Suppressor macrophage treated with lipopolysaccharide for 1 hour (primary cell): ENCODE results near the gene UCK1.

Experiments
- DNase-seq, 3 donors: peaks; one replicate each; pipeline ENCODE4 v3.0.0-alpha.2; 2020 to 2022

Gene UCK1

DNA sequence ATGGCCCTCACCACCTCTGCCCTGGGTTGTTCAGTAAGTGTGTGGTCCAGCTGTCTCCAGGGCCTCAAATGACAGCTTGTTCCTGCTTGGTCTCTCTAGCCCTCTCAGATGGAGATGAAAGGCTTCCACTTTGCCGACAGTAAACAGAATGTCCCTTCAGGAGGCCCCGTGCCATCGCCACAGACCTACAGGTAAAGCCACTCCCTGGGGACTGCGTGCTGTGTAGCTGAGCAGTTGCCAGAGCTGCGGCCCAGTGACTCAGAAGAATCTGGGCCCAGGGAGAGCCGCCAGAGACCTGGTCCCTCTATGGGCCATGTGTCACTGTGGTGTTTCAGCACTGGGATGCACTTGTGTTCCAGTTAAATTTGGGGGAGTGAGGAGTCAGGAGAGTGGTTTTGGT, 39.0 kb downstream of the UCK1 start:
- no peak for DNase-seq

DNA sequence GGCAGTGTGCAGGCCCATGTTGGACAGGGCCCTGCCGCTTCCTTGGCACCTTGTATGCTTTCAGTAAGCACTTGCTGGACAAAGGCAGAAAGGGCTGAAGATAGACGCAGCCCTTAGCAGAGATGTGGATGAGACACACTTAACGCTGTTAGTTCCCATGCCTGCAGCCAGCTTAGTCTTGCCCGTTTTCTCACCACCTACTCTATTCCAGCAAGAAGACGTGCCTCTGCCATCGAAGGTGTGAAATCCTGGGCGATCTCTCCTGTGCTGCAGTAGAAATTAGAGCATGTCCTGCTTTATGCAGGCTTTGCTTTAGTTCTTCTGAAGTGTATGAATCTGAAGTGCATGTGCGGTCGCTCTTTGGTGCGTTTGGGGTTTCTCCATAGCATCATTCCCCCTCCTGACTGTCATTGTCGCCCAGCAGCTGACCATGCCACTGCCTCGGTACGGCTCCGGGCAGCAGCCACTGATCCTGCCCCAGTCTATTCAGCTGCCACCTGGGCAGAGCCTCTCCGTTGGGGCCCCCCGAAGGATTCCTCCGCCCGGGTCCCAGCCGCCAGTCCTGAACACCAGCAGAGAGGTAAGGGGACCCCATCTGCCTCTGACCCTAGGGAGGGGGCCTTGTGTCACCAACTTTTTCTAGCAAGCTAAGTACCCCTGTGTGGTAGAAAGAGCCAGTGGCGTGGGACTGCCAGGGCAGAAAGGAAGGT, 39.9 kb downstream of the UCK1 start:
- DNase-seq = no peak

GRCh38 chr9:131490514-131490913, 40.5 kb downstream of the UCK1 start:
- DNase-seq = no peak

- no peak for DNase-seq
Observed at GRCh38 chr9:131487621-131488031, 43.4 kb downstream of the UCK1 start.

DNA sequence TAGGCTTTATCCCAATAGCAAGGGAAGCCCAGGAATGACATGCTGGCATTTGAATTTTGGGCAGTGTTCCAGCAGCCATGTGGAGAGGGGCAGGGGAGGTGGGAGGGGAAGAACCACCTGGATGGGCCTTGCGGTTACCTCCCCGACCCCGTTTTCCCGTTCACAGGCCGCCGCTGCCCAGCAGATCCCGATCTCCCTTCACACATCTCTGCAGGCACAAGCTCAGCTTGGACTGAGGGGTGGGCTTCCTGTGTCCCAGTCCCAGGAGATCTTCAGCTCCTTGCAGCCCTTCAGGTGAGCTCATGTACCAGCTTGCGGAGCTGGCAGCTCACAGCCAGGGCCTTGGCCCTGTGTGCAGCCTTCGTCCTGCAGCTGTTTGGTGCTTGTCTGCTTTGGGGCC, 44.1 kb downstream of the UCK1 start:
- DNase-seq = no peak

- no peak for DNase-seq
Observed at GRCh38 chr9:131485728-131486422, 45.2 kb downstream of the UCK1 start.

GRCh38 chr9:131485206-131485605, 45.9 kb downstream of the UCK1 start:
- no peak for DNase-seq

DNA sequence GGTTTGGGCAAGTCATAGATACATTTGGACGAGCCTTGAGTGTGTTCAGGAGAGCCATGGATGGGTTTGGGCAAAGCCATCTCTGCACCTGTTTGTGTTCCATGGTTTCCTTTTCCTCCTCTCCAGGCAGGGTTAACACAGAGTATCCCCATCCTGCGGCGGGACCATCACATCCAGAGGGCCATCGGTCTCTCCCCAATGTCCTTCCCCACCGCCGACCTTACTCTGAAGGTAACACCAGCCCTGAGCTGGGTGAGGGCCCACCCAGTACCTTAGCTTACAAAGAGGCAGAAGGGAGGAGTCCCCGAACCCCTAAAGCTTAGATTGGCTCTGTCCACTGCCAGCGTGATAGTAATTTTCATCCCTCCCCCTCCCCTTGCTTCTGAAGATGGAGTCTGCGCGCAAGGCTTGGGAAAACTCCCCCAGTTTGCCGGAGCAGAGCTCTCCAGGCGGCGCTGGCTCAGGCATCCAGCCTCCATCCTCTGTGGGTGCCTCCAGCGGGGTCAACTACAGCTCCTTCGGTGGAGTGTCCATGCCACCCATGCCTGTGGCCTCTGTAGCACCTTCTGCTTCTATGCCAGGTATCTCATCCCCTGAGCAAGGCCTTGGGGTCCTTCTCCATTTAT, 46.4 kb downstream of the UCK1 start:
- no peak for DNase-seq

GRCh38 chr9:131484051-131484445, 47.0 kb downstream of the UCK1 start:
- no peak for DNase-seq

DNA sequence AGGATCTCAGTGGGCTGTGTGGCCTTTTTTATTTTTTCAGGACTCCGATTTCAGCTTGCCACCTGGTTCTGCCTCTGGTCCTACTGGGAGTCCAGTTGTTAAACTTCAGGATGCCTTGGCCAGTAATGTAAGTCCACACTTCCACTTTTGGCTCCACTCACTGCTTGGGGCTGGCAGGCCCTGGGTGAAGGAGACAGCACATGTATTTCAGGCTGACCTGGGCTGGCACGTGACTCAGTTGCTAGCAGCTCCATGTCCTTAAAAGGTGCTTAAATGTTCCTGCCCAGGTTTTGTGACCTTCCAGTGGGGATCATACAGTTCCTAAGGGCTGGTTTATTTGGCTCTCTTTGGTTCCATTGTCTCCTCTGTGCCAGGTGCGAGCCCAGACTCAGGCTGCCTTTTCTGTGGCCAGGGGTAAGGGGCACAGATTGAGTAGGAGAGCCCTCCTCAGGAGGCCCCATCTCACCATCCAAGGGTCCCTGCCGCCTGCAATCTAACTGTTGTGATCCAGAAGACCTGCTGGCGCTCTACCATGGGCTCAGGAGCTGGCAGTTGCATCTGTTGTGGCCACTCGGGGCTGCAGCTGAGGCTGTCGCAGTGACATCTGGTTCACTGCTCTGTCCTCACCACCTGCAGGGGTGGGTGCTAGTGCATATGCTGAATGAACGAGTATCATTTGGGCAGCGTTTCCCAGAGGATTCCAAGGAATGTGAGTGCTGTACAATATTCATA, 47.6 kb downstream of the UCK1 start:
- no peak for DNase-seq

- no peak for DNase-seq
Observed at GRCh38 chr9:131482343-131483006, 48.6 kb downstream of the UCK1 start.

- DNase-seq = no peak
Observed at GRCh38 chr9:131481441-131482342, 49.4 kb downstream of the UCK1 start.

- no peak for DNase-seq
Observed at GRCh38 chr9:131480258-131480657, 50.8 kb downstream of the UCK1 start.

DNA sequence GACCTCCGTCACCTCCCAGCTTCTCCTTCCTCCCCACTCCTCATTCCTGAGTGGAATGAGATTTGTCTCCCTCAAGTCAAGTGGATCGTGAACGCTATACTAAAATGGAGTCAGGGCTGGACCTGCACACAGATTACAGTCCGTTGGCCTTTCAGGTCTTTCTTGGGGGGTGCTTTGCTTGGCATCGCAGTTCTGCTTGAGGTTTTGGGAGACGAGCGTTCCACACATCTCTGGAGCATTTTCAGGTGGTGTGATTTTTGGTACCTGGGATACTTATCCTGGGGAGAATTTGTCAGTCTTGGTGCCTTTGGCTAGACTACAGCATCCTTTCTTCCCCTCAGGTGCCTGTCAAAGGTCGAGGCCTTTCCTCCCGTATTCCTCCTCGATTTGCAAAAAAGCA, 52.2 kb downstream of the UCK1 start:
- DNase-seq = no peak

GRCh38 chr9:131478421-131478868, 52.6 kb downstream of the UCK1 start:
- DNase-seq = peak; percentile 35 to 62 (median 40)

DNA sequence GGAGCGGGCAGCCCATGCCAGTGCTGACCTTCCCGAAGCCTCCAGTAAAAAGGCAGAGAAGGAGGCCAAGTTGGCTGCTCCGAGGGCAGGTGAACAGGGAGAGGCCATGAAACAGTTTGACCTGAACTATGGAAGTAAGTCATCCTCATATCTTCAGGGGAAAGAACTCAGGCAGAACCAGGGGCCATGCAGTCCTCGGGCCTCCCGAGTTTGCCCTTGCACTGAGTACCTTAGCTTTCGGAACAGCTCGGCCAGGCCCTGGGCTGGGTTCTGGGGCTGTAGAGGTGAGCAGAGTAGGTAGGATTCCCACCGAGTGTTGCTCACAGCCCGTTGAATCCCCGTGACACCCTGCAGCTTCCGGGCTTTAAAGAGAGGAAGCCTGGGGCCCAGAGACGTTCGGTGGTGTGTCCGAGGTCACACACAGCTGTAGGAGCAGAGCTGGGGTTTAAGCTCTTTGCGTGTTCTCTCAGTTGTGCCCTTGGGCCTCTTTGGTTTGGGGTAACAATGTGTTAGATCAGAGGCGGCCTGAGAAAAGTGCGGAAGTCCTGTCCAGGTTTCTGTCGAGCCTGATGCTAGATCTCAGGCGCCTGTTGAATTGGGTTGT, 53.1 kb downstream of the UCK1 start:
- DNase-seq = no peak

- no peak for DNase-seq
Observed at GRCh38 chr9:131477367-131477766, 53.7 kb downstream of the UCK1 start.

- DNase-seq = no peak
Observed at GRCh38 chr9:131476777-131477345, 54.2 kb downstream of the UCK1 start.

DNA sequence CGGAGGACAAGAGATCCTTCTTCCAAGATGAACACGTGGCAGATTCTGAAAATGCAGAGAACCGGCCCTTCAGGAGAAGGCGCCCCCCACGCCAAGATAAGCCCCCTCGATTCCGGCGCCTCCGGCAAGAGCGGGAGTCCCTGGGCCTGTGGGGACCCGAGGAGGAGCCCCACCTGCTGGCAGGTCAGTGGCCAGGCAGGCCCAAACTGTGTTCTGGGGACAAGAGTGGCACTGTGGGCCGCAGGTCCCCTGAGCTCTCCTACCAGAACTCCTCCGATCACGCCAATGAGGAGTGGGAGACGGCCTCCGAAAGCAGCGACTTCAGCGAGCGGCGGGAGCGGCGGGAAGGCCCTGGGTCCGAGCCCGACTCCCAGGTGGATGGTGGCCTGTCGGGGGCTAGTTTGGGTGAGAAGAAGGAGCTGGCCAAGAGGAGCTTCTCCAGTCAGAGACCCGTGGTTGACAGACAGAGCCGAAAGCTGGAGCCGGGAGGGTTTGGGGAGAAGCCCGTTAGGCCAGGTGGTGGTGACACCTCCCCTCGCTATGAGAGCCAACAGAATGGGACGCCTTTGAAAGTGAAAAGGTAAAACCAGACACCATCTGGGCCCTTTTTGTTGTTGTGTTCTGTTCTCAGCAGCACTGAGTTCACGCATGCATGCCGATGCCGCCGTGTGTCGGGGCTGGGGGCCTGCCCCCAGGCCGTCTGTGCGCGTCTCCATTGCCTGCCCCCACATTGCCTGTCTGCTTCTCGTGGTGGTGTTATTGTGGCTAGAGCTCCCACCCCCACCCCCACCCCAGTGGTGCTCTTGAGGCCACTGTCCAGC, 54.9 kb downstream of the UCK1 start:
- peak in 2 of 3 donors; percentile 2 to 12 for DNase-seq
